Dendritic cell treated with granulocyte-macrophage colony-stimulating factor and Interleukin-4, amounts not matched to agents 40 ng/mL and 50 ng/mL, for 4 days (primary cell): Measurements from ENCODE around the gene GRK2.

Experiments
- H3K27ac Mint-ChIP-seq: one replicate; pipeline ENCODE4 v1.8.0; 2022; ENCODE audit warnings: mild to moderate bottlenecking, mixed read lengths
- H3K27me3 Mint-ChIP-seq: one replicate; pipeline ENCODE4 v1.8.0; 2022; ENCODE audit warnings: mild to moderate bottlenecking, mixed read lengths
- H3K36me3 Mint-ChIP-seq: one replicate; pipeline ENCODE4 v1.8.0; 2022; ENCODE audit warnings: low read depth, mixed read lengths
- H3K4me1 Mint-ChIP-seq: one replicate; pipeline ENCODE4 v1.8.0; 2022; ENCODE audit warnings: low read depth, mixed read lengths
- H3K4me3 Mint-ChIP-seq: one replicate; pipeline ENCODE4 v1.8.0; 2022; ENCODE audit warnings: mild to moderate bottlenecking, moderate library complexity, mixed read lengths
- H3K9me3 Mint-ChIP-seq: one replicate; pipeline ENCODE4 v1.8.0; 2022; ENCODE audit warnings: mixed read lengths
- intact Hi-C: fragments of 100-400 bp; cut with micrococcal nuclease; formaldehyde crosslinking; loops from one replicate; pipeline ENCODE4 v1.15.0; 2022

Gene GRK2

DNA sequence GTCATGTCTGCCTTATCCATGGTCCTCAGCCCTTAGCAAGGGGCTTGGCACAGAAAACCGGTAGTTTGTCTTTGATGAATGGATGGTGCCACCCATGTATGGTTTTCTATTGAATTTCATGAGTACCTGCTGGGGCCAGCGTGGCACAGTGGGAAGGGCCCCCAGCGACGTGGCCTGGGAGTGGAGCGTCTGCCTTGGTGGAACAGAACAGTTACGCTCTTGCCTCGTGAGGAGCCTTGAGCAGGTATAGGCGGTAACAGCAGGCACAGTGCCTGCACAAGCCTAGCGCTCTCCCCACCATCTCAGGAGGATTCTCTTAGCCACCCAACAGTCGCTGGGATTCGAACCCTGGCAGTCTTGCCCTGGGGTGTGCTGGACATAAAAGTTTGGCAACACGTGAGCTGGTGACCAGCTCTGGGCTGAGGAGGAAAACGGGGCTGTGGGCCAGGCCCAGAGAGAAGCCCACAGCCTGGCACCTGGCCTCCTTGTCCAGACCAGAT is 34.0 kb downstream of the GRK2 start:
- H3K36me3 Mint-ChIP-seq, result peaks cover 84% of the 10 kb centered on the region
- H3K27ac Mint-ChIP-seq, result no peak overlapping the region

DNA sequence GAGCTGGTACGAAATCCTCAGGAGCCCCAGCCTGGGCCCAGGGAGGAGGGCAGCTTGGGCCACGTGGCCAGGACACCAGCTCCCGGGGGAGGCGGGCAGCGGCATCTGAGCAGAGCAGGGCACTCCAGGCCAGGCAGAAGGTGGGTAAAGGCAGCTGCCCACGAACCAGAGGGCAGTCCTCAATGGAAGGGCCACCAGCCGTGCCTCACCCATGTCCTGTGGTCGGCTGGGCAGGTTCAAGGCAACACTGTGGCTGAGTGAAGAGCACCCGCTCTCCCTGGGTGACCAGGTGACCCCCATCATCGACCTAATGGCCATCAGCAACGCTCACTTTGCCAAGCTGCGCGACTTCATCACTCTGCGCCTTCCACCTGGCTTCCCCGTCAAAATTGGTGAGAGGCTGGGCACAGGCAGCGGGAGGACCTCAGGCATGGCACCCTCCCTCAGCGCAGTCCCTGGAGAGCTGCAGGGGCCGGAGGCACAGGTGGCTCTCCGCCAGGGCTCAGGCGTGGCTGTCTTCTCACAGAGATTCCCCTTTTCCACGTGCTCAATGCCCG is 34.6 kb downstream of the GRK2 start:
- Mint-ChIP-seq H3K4me3 (no peak overlapping the region), H3K36me3 (peaks cover 84% of the 10 kb centered on the region), H3K9me3 (no peaks in the 10 kb centered on the region), H3K27me3 (no peaks in the 10 kb centered on the region), H3K4me1 (peaks cover 82% of the 10 kb centered on the region), H3K27ac (no peak overlapping the region)
- intact Hi-C loops, result no loop called here

More for the DNA sequence above, 34.0 kb downstream of the GRK2 start:
- intact Hi-C loops, result no loop called here
- no peaks in the 10 kb centered on the region for H3K9me3 Mint-ChIP-seq
- no peaks in the 10 kb centered on the region for H3K27me3 Mint-ChIP-seq
- H3K4me1 Mint-ChIP-seq, result peaks cover 77% of the 10 kb centered on the region
- H3K4me3 Mint-ChIP-seq, result no peak overlapping the region

DNA sequence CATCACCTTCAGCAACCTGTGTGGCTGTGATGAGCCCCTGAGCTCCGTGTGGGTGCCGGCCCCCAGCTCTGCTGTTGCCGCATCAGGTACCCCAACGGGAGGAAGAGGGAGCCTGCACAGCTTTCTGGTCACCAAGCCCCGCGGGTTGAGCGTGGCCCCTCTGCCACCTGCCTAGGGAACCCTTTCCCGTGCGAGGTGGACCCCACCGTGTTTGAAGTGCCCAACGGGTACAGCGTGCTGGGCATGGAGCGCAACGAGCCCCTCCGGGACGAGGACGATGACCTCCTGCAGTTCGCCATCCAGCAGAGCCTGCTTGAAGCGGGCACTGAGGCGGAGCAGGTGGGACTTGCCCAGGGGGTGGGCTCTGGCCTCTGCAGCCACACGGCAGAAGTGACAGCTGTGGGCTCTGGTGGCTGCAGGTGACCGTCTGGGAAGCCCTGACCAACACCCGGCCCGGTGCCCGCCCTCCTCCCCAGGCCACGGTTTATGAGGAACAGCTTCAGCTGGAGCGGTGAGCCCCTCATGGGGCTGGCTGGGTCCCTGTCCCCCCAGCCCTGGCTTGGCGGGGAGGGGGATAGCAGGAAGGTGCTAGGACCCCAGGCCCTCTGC is 35.1 kb downstream of the GRK2 start:
- H3K4me3 Mint-ChIP-seq, result no peak overlapping the region
- H3K27me3 Mint-ChIP-seq, result no peaks in the 10 kb centered on the region
- H3K27ac Mint-ChIP-seq, result no peak overlapping the region
- peaks cover 76% of the 10 kb centered on the region for H3K4me1 Mint-ChIP-seq
- intact Hi-C loops, result no loop called here
- no peaks in the 10 kb centered on the region for H3K9me3 Mint-ChIP-seq
- peaks cover 84% of the 10 kb centered on the region for H3K36me3 Mint-ChIP-seq

DNA sequence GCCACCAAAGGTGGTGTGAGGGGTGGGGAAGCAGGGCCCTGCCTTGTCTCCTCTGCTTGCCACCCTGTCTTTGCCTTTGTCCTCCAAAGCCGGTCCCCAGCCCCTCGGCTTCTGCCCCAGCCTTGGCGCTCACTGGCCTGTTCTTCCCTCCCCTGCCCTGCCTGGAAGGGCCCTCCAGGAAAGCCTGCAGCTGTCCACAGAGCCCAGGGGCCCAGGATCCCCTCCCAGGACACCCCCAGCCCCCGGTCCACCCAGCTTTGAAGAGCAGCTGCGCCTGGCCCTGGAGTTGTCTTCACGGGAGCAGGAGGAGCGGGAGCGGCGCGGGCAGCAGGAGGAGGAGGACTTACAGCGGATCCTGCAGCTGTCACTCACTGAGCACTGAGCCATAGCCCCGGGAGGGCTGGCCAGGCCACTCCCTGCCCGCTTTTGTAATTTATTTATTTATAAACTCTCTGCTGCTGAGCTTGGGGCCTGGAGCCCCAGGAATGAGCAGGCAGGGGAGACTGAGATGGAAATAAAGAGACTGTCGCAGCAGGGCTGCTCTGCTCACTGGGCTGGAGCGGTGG is 35.8 kb downstream of the GRK2 start:
- Mint-ChIP-seq H3K4me1 (peaks cover 70% of the 10 kb centered on the region), H3K9me3 (no peaks in the 10 kb centered on the region), H3K27me3 (no peaks in the 10 kb centered on the region), H3K36me3 (peaks cover 84% of the 10 kb centered on the region), H3K27ac (peak overlapping the region; percentile 83), H3K4me3 (peak overlapping the region; percentile 78)
- intact Hi-C loops, result no loop called here

DNA sequence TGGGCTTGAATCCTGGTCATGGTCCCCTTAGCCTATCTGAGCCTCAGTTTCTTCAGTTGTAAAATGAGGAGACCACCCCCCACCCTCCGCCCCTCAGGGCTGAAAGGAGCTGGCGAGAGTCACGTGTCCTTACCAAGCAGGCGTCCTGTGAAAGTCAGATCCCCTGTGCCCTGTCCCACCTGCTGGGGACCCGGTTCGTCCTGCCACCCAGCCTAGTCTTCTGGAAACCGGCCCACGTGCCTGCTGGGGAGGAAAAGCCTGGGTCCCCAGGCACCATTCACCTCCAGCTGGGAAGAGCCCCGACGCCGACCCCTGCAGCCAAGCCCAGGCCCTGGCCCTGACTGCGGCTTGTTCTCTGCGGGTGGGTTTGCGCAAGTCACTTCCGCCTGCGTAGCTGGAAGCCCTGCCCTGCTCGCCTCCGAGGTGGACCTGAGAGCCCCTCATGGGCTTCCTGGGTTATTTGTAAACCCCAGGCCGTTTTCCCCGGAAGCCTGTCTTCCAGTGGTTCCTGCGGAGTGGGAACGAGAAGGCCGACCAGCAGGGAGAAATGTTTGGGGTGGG is 36.4 kb downstream of the GRK2 start:
- Mint-ChIP-seq H3K4me3 (peak overlapping the region; percentile 78), H3K4me1 (peaks cover 69% of the 10 kb centered on the region), H3K27me3 (no peaks in the 10 kb centered on the region), H3K27ac (peak overlapping the region; percentile 83), H3K9me3 (no peaks in the 10 kb centered on the region), H3K36me3 (peaks cover 84% of the 10 kb centered on the region)
- intact Hi-C loops, result loop anchor here (1.0 kb wide), 1 partner anchor 13 kb away; the partner anchor contains the start of gene ANKRD13D

GRCh38 chr11:67303132-67303834 is 37.0 kb downstream of the GRK2 start, which contains the start of gene SSH3:
Gene SSH3 (plus strand): TSS chr11:67303530. CDS start chr11:67303626, 96 bp downstream.
- intact Hi-C loops, result loop anchor here (1.0 kb wide), 1 partner anchor 14 kb away; the partner anchor contains the start of gene ANKRD13D
- Mint-ChIP-seq H3K27ac (peak within 1 kb of the TSS; percentile 83), H3K4me1 (peaks cover 66% of the 10 kb centered on the region), H3K27me3 (no peaks in the 10 kb centered on the region), H3K36me3 (peaks cover 84% of the 10 kb centered on the region), H3K9me3 (no peaks in the 10 kb centered on the region), H3K4me3 (peak within 1 kb of the TSS; percentile 78)

DNA sequence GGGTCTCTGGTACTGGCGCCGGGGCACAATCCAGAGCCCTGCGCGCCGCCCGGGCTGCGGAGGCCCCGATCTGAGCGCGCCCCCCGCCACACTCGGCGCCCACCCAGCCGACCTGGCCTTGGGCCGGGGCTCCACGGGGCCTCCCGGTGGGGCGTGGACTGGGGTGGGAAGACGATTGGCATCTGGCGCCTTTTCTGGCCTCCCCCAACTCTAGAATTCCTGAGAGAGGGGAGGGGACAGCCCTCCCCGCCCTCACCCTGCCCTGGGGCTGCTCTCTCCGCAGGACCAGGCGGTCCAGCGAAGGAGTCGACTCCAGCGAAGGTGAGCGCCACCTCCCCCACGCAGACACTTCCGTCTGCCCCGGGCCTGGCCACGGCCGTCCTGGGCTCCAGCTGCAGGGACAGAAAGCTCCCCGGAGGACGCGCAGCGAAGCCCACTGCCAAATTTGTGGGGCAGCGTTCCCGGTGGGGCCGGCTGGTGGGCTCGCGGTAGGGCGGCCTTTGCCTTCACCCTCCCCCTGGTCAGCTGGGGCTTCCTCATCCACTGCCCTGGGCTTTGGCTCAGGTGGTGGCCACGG is 37.6 kb downstream of the GRK2 start:
- no peaks in the 10 kb centered on the region for H3K9me3 Mint-ChIP-seq
- intact Hi-C loops, result loop anchor here (1.0 kb wide), 1 partner anchor 15 kb away; the partner anchor contains the start of gene ANKRD13D

GRCh38 chr11:67304511-67305113 is 38.3 kb downstream of the GRK2 start:
- peak overlapping the region; percentile 83 for H3K27ac Mint-ChIP-seq
- no peaks in the 10 kb centered on the region for H3K9me3 Mint-ChIP-seq
- H3K4me3 Mint-ChIP-seq, result peak overlapping the region; percentile 78
- H3K27me3 Mint-ChIP-seq, result no peaks in the 10 kb centered on the region
- intact Hi-C loops, result no loop called here
- H3K4me1 Mint-ChIP-seq, result peaks cover 53% of the 10 kb centered on the region
- peaks cover 84% of the 10 kb centered on the region for H3K36me3 Mint-ChIP-seq

More for the DNA sequence above, 37.6 kb downstream of the GRK2 start:
- H3K4me3 Mint-ChIP-seq, result peak overlapping the region; percentile 78
- no peaks in the 10 kb centered on the region for H3K27me3 Mint-ChIP-seq
- peaks cover 60% of the 10 kb centered on the region for H3K4me1 Mint-ChIP-seq
- H3K27ac Mint-ChIP-seq, result peak overlapping the region; percentile 83
- peaks cover 84% of the 10 kb centered on the region for H3K36me3 Mint-ChIP-seq

DNA sequence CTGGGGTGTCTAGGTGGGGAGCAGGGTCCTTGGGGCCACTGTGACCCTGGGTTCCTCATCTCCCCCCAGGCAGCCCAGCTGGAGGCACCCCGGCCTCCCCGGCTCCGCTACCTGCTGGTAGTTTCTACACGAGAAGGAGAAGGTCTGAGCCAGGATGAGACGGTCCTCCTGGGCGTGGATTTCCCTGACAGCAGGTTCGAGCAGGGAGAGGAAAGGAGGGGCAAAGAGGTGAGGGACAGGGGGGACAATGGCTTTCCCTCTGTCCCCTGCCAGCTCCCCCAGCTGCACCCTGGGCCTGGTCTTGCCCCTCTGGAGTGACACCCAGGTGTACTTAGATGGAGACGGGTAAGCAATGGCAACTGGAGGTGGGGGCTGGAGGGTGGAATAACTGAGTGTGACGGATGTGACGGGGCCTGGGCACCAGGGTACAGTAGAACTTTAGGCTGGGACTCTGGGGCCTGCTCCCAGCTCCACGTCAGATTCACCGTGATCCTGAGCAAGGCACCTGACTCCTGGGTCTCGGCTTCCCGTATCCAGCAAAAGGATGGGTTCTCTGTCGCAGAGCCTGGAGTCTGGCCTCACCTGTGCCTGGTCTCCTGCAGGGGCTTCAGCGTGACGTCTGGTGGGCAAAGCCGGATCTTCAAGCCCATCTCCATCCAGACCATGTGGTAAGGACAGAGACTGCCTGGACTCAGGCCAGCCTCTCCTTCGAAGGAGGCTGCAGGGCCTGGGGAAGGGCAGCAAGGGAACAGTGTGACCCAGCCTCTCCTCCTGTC is 40.7 kb downstream of the GRK2 start:
- H3K4me3 Mint-ChIP-seq, result no peak overlapping the region
- H3K27ac Mint-ChIP-seq, result peak overlapping the region; percentile 30
- intact Hi-C loops, result no loop called here
- H3K9me3 Mint-ChIP-seq, result no peaks in the 10 kb centered on the region
- H3K36me3 Mint-ChIP-seq, result peaks cover 84% of the 10 kb centered on the region
- H3K4me1 Mint-ChIP-seq, result peaks cover 41% of the 10 kb centered on the region
- H3K27me3 Mint-ChIP-seq, result no peaks in the 10 kb centered on the region

DNA sequence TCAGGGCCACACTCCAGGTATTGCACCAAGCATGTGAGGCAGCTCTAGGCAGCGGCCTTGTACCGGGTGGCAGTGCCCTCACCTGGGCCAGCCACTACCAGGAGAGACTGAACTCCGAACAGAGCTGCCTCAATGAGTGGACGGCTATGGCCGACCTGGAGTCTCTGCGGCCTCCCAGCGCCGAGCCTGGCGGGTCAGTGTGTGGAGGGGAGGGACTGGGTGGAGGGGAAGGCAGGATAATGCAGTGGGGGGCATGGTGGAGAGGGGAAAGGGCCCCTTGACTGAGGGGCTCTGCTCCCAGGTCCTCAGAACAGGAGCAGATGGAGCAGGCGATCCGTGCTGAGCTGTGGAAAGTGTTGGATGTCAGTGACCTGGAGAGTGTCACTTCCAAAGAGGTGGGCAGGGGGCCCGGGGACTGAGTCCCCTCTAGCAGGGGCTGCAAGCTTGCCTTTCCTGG is 41.3 kb downstream of the GRK2 start:
- Mint-ChIP-seq H3K27ac (peak overlapping the region; percentile 30), H3K36me3 (peaks cover 79% of the 10 kb centered on the region), H3K4me1 (peaks cover 41% of the 10 kb centered on the region), H3K9me3 (no peaks in the 10 kb centered on the region), H3K4me3 (no peak overlapping the region), H3K27me3 (no peaks in the 10 kb centered on the region)
- intact Hi-C loops, result no loop called here

- Mint-ChIP-seq H3K4me1 (peaks cover 43% of the 10 kb centered on the region), H3K36me3 (peaks cover 76% of the 10 kb centered on the region), H3K4me3 (no peak overlapping the region), H3K27me3 (no peaks in the 10 kb centered on the region), H3K27ac (no peak overlapping the region), H3K9me3 (no peaks in the 10 kb centered on the region)
- intact Hi-C loops, result no loop called here
Observed at GRCh38 chr11:67308031-67308866, 42.0 kb downstream of the GRK2 start.

GRCh38 chr11:67309166-67309565 is 42.9 kb downstream of the GRK2 start:
- intact Hi-C loops, result no loop called here
- peaks cover 76% of the 10 kb centered on the region for H3K36me3 Mint-ChIP-seq
- no peak overlapping the region for H3K27ac Mint-ChIP-seq
- H3K4me3 Mint-ChIP-seq, result no peak overlapping the region
- H3K9me3 Mint-ChIP-seq, result no peaks in the 10 kb centered on the region
- H3K4me1 Mint-ChIP-seq, result peaks cover 49% of the 10 kb centered on the region
- H3K27me3 Mint-ChIP-seq, result no peaks in the 10 kb centered on the region
